ENCODE data around the gene RBM39. TPM values are rescaled to one million over a fixed set of nuclear protein-coding genes. Genes with fewer than 3 reads are reported as not detected.

Gene RBM39
- total and polyA plus RNA-seq, 2 of the 13 experiments (the other 11 are each of a cell fraction or from before 2014, with no cell fraction given): 788 to 920 TPM

GRCh38 chr20:35743693-35744491 is 1.8 kb upstream of the RBM39 start (continued):
- TF ChIP-seq ZNF512 (CRISPR knock-in tag; IDR thresholded peaks at IDR 0.05): no peak
- TF ChIP-seq UBTF (CRISPR knock-in tag; IDR thresholded peaks at IDR 0.05): no peak
- TF ChIP-seq ZSCAN22 (CRISPR knock-in tag; IDR thresholded peaks at IDR 0.05): no peak
- TF ChIP-seq TFDP2 (CRISPR knock-in tag; IDR thresholded peaks at IDR 0.05): peak; percentile 20; the same call in 1 of the 2 replicates
- no peak for TF ChIP-seq HNRNPLL (IDR thresholded peaks at IDR 0.05; ENCODE audit: low read depth, low read length, poor library complexity, severe bottlenecking)
- no peak for TF ChIP-seq HNF1A (IDR thresholded peaks at IDR 0.05; ENCODE audit: low read depth)
- TF ChIP-seq HNF1A (CRISPR knock-in tag; IDR thresholded peaks at IDR 0.05; ENCODE audit: borderline replicate concordance): no peak
- no peak for TF ChIP-seq TOPORS (CRISPR knock-in tag; IDR thresholded peaks at IDR 0.05)
- no peak for TF ChIP-seq ZNF740 (CRISPR knock-in tag; IDR thresholded peaks at IDR 0.05)
- 0 out of 2 replicates have a peak, but pooled peaks have one; percentile 76 for TF ChIP-seq U2AF2 (IDR thresholded peaks at IDR 0.05; ENCODE audit: low read depth, low read length)
- no peak for TF ChIP-seq ZNF225 (CRISPR knock-in tag; IDR thresholded peaks at IDR 0.05)
- no peak for TF ChIP-seq ZMAT3 (CRISPR knock-in tag; conservative IDR thresholded peaks at IDR 0.05)
- 0 out of 2 replicates have a peak, but pooled peaks have one; percentile 52 for TF ChIP-seq MEF2D (CRISPR knock-in tag; IDR thresholded peaks at IDR 0.05)
- TF ChIP-seq ASH2L (IDR thresholded peaks at IDR 0.05; ENCODE audit: insufficient read length, low read depth, low read length): peak; percentile 35
